ENCODE results near the gene IRS1.

The IRS1 gene

GRCh38 chr2:226825056-226825455 lies 25.4 kb upstream of the IRS1 start:
- DNase-seq (ENCODE audit: low read depth), result no peak

GRCh38 chr2:226818930-226819329 lies 19.3 kb upstream of the IRS1 start:
- DNase-seq (ENCODE audit: low read depth), result no peak

GRCh38 chr2:226813148-226813701 lies 13.6 kb upstream of the IRS1 start:
- no peak for DNase-seq (ENCODE audit: low read depth)

- no peak for DNase-seq (ENCODE audit: low read depth)
Observed at GRCh38 chr2:226803410-226803809, 3.8 kb upstream of the IRS1 start.

DNA sequence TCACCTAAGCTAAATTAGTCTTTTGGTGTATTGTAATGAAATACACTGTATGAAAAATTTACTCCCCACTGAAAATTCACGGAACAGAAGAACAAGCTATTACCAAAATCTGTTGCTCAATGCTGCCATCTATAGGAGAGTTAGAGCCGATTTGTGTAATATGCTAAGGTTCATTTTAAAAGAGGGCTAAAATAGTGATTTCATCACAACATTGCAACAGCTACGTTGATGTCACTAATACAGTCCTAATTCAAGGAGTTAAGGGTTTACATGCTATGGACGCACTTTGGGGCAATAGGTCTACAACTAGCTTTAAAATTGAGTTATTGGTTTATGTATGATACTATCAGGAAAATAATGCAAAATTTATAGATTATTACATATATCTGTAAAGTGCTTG lies 3.0 kb upstream of the IRS1 start:
- DNase-seq (ENCODE audit: low read depth), result no peak

DNA sequence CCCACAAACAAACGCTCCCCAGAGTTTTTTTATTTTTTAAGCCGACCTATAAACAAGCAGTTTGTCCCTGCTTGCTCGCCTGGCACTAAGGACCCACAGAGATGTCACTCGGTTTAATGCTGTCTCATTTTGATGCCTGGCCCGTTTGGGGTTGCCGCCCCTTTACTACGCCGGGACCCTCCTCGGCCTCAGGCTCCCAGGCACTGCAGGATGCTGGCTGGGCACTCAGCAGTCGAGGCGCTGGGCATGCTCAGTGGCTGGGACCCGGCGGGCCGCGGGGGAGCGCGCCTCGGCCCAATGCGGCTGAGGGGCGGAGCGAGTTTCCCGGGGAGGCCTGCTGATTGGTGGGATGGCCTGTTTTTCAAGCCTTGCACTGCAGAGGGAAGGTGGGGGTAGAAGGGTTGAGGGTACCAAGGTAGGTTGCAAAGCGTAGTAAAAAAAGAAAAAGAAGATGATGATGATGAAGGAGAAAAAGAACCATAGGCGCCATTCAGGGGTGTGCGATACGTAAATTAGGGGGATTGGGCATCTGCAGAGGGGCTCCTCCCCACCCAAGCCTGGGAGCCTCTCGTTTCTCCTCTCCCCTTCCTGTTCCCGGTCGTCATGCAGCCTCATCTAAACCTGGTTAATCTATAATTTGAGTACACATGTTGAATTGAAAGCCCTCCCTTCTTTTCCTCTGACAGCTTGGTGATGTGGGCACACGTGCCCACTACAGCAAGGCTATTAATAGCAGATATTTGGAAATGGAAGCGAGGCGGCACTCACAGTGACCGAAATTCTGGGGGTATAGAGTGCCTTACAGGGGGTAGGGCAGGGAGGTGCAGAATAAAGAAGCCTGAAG lies 1.5 kb upstream of the IRS1 start:
- DNase-seq (ENCODE audit: low read depth), result peak; percentile 68

- DNase-seq (ENCODE audit: low read depth), result no peak
Observed at GRCh38 chr2:226799976-226800940, 638 bp upstream of the IRS1 start.

DNA sequence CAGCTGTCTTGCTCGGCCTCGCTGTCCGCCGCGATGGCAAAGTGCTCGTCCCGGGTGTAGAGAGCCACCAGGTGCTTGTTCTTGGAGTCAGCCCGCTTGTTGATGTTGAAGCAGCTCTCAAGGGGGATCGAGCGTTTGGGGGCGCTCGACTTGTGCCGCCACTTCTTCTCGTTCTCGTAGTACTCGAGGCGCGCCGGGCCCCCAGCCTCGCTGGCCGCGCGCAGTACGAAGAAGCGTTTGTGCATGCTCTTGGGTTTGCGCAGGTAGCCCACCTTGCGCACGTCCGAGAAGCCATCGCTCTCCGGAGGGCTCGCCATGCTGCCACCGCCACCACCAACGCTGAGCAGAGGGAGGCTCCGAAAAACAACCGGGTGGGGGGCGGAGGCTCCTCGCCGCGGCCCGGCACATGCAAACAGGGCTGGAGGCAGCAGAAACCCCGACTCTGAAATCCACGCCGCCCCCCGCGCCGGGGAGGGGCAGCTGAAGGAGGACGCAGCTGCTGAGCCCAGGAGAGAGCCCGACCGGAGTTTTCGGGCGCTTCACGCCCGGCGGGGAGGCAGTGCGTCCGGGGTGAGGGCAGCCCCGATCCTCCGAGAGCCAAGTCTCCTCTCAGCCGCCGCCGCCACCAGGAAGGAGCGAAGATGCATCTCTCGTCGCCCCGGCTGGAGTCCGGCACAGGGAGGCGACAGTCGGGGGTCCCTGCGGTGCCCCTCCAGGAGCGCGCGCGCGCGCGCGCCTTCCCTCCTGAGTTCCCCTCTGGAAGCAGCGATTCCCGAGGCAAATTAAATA lies 1.0 kb downstream of the IRS1 start:
- DNase-seq (ENCODE audit: low read depth), result peak; percentile 22

GRCh38 chr2:226797989-226798421 lies 1.6 kb downstream of the IRS1 start:
- DNase-seq (ENCODE audit: low read depth), result no peak

- DNase-seq (ENCODE audit: low read depth), result no peak
Observed at GRCh38 chr2:226797289-226797988, 2.2 kb downstream of the IRS1 start.

DNA sequence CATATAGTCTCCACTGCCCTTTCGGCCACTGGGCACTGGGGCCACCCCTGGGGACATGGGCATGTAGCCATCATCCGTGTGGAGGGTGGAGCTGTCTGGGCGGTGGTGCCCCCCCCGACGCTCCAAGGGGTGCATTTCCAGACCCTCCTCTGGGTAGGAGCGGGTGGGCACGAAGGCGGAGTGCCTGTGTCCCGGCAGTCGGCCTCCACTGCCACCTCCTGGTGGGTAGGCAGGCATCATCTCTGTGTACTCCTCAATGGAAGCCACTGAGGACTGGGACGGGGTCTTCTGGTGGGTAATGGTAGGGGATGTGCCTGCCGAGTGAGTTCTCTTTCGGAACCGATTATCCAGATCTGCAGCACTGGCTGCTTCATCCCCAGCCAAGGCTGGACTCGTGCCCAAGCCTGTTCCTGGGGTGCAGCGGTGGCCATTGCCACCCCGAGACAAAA lies 2.8 kb downstream of the IRS1 start:
- no peak for DNase-seq (ENCODE audit: low read depth)

DNA sequence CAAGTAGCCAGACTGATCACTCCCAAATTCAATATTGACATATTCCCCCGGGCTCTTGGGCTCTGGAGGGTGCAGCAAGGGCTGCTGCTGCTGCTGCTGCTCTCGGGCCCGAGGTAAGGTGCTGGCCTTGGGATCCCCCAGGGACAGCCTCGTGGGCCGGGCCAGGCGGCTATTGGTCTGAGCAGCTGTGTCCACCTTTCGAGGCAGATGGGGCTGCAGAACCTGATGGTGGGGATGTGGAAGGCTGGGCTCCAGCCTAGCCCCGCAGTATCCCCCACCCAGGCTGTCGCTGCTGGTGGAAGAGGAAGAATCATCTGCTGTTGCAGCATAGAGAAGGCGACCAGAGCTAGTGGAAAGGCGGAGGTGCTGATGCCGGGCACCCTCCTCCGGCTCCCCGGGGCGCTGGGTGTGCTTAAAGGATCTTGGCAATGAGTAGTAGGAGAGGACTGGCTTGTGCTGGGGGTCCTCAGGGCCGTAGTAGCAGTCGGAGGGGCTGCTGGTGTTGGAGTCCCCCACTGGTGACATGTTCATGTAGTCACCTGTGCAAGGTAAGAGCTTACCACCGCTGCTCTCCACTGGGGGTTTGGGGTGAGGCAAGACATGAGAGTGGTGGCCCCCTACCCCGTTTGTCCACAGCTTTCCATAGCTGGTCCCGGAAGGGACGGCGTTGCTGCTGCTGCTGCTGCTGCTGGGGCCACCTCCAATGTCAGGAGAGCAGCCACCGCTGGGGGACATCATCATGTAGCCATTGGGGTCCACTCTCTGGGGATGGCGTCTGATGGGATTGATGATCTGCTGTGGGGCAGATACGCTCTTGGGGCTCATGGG lies 3.4 kb downstream of the IRS1 start:
- no peak for DNase-seq (ENCODE audit: low read depth)

DNA sequence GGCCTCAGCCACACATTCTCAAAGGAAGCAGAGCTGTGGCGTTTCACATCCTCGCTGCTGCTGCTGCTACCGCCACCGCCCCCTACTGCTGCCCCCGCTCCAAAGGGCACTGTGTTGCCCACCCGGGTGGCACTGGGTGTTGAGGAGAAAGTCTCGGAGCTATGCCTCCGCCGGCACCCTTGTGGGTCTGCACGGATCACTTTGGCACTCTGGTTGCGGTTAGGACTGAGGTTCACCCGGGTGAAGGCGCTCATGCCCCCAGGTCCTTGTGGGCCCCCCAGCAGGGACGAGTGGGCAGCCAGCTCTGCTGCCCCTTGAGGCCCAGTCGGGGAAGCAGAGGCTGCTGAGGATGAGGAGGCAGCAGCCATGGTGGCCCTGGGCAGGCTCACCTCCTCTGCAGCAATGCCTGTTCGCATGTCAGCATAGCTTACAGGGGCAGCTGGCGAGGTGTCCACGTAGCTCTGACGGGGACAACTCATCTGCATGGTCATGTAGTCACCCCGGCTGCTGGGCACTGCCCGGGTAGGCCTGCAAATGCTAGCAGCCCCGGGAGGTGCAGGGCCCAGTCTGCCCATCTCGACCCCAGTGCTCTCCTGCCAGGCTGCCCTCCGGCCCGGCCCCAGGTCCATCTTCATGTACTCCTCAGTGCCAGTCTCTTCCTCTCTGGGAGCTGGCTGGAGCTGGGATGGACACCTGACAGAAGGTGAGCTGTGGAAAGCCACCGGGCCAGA lies 4.2 kb downstream of the IRS1 start:
- DNase-seq (ENCODE audit: low read depth), result no peak

DNA sequence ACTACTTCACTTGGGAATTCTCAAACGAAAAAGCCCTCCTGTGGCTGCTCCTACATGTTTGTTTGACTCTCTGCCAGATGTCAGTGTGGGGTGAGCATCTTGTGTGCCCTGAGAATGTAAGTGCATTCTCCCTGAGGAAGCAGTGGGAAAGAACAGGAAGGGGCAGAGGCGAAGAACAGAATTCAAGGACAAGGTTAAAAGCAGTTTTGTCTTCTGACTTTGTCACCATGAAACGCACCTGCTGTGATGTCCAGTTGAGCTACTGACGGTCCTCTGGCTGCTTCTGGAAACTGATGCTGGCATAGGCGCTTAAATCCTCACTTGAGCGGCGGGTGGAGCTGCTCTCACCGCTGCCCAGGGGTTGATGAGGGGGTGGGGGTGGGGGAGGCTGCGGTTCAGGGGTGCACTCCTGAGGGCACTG lies 4.9 kb downstream of the IRS1 start:
- no peak for DNase-seq (ENCODE audit: low read depth)

DNA sequence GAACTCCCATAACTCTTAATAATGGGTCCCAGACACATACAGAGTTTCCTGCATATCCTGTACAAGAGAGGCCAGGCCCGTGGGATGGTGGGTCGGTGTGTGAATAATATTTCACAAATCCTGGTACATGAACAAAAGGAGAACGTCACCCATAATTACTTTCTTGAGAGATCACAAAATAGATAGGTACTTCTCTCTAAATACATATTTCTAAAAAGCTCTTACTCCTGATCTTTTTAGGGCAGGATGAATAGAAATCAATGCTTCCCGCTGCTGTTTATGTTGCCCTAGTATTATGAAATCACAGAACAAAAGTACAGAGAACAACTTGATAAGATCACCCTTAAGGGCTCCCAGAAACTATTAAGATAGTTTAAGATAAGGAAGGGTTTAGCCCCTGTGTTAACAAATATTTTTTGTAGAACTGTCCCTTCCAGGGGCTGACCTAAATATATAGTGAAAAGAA lies 5.4 kb downstream of the IRS1 start:
- DNase-seq (ENCODE audit: low read depth), result no peak

GRCh38 chr2:226793646-226794045 lies 6.0 kb downstream of the IRS1 start:
- DNase-seq (ENCODE audit: low read depth), result no peak

DNA sequence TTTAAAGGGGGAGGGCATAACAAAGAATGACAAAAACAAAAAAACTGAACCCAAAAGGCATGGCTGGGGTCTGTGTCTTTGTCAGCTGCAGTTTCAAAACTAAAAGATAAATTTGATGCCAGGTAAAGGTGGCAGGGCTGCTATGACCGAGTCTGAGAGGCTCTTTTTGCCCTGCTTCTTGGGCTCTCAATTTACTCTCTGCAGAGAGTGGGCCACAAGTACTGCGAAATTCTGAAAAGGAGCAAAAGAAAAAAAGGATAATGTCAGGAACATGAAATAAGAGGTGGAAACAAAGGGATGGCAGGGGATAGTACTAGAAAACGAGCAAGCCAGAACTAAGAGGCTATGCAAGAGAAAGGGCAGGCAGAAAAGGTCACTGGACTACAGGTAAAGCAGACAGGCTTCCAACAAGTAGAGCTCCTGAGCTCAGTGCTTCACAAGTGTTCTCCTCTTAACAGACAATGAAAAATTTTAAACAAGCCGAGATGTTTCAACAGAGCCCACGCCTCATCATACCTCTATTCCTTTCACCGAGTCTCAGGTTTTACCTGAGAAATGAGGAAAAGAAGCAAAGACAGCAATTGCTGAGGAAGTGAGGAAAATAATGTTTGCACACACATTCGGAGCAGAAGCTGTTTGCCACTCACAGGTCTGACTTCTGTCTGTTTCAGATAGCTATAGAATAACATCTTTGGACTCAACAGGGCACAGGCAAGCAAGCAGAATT lies 7.3 kb downstream of the IRS1 start:
- no peak for DNase-seq (ENCODE audit: low read depth)

GRCh38 chr2:226791487-226792081 lies 8.0 kb downstream of the IRS1 start:
- peak; percentile 92 for DNase-seq (ENCODE audit: low read depth)

All from stimulated activated CD4-positive, alpha-beta T cell treated with anti-CD3 and anti-CD28 coated beads, Interleukin-2, amount 100 ng/mL, for 4 hours (primary cell).